NCI-H446 treated with DMSO at 0.1 percent for 48 hours (cell line): Measurements from ENCODE around the gene FBLN1.
"Not testable (repeated sequence)": the region's sequence is repeated elsewhere in the genome, so short reads cannot be mapped to it uniquely, and the experiment has no call there.

ENCODE experiments used
- DNase-seq: peaks from one replicate; lab custom pipeline; 2025; lab: John Stamatoyannopoulos, UW

FBLN1 gene

GRCh38 chr22:45548991-45549761, 46.5 kb downstream of the FBLN1 start:
- DNase-seq: no peak

- DNase-seq: no peak
Observed at GRCh38 chr22:45549762-45550378, 47.2 kb downstream of the FBLN1 start.

GRCh38 chr22:45550416-45550815, 47.7 kb downstream of the FBLN1 start:
- DNase-seq: no peak

- DNase-seq: no peak
Observed at GRCh38 chr22:45550891-45551290, 48.2 kb downstream of the FBLN1 start.

- no peak for DNase-seq
Observed at GRCh38 chr22:45551310-45552016, 48.8 kb downstream of the FBLN1 start.

- no peak for DNase-seq
Observed at GRCh38 chr22:45552017-45552411, 49.3 kb downstream of the FBLN1 start.

GRCh38 chr22:45552580-45553350, 50.1 kb downstream of the FBLN1 start:
- no peak for DNase-seq

GRCh38 chr22:45553351-45554039, 50.8 kb downstream of the FBLN1 start:
- peak; percentile 10 for DNase-seq

GRCh38 chr22:45554040-45554406, 51.3 kb downstream of the FBLN1 start:
- DNase-seq: no peak

- no peak for DNase-seq
Observed at GRCh38 chr22:45554861-45555260, 52.2 kb downstream of the FBLN1 start.

- DNase-seq: not testable (repeated sequence)
Observed at GRCh38 chr22:45557926-45558325, 55.2 kb downstream of the FBLN1 start.

- DNase-seq: not testable (repeated sequence)
Observed at GRCh38 chr22:45560092-45560491, 57.4 kb downstream of the FBLN1 start.

- DNase-seq: not testable (repeated sequence)
Observed at GRCh38 chr22:45560761-45561160, 58.1 kb downstream of the FBLN1 start.

GRCh38 chr22:45562102-45562501, 59.4 kb downstream of the FBLN1 start:
- DNase-seq: no peak

- no peak for DNase-seq
Observed at GRCh38 chr22:45562537-45563361, 60.1 kb downstream of the FBLN1 start.

GRCh38 chr22:45563362-45564040, 60.8 kb downstream of the FBLN1 start:
- DNase-seq: no peak

- DNase-seq: no peak
Observed at GRCh38 chr22:45564349-45565030, 61.8 kb downstream of the FBLN1 start.

GRCh38 chr22:45565171-45565570, 62.5 kb downstream of the FBLN1 start:
- DNase-seq: no peak

- no peak for DNase-seq
Observed at GRCh38 chr22:45565973-45566372, 63.3 kb downstream of the FBLN1 start.

GRCh38 chr22:45568213-45568612, 65.5 kb downstream of the FBLN1 start:
- DNase-seq: no peak
